NCI-H1048 (cell line): ENCODE measurements around the gene GJB6.

ENCODE experiments used
- DNase-seq: peaks from one replicate; lab custom pipeline; 2025; lab: John Stamatoyannopoulos, UW

The GJB6 gene

GRCh38 chr13:20186771-20187170 lies 45.3 kb downstream of the GJB6 start:
- DNase-seq: no peak

DNA sequence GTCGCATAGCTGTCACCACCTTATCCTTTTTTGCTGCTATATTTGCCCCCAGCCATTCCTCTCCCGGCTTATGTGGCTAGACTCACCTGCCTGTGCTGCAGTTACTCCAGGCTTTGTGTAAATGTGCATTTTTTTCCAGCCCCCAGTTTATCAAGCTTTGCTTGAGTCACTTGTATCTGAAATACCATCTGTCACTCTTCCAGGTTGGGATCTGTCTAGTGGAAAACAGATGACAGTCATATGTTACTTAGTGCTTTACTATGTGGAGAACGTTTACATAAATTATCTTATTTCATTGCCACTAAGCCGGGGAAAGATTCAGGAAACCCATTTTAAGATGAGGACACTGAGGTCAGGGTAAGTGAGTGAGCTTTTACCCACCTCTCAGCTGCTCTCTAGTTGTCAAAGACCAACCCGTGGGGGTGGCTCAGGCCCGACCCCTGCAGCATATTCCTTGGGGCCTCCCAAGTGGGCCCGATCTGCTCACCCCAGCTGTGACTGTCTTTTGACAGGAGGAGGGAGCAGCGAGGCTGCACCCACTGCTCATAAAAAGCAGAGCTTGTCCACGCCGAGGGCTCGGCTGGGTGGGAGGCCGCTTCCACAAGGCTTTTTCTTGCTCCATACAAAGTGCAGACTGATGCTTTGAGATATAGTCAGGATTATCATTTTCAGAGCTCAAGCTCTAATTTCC lies 46.6 kb downstream of the GJB6 start:
- DNase-seq: no peak

DNA sequence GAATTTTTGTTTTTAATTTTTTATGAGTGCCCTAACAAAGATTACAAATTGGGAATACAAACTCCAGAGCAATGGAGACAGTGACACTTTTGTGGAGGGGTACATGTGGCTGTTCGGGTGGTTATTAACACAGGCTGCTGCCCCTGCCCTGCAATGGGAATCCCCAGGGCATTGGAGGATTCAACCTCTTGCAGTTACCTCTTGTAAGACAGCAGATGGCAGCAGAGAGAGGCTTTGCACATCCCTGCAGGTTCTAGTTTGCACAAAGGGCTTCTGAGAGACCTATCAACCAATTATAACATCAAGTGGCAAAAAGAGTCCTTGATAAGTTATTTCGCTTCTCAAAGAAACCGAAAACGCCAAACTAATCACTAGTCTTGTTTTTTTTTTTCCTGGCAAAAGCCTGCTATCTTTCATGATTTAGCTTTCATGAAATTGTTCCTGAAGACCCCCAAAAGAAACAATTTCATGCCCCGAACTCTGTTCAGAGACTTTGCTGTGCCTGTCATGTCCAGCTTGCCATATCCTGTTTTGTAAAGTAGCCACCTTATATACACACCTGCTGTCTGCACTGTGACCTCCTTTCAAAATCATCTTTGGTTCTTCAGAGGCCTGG lies 49.8 kb downstream of the GJB6 start:
- peak; percentile 45 for DNase-seq

GRCh38 chr13:20181188-20181587 lies 50.9 kb downstream of the GJB6 start:
- DNase-seq: no peak

DNA sequence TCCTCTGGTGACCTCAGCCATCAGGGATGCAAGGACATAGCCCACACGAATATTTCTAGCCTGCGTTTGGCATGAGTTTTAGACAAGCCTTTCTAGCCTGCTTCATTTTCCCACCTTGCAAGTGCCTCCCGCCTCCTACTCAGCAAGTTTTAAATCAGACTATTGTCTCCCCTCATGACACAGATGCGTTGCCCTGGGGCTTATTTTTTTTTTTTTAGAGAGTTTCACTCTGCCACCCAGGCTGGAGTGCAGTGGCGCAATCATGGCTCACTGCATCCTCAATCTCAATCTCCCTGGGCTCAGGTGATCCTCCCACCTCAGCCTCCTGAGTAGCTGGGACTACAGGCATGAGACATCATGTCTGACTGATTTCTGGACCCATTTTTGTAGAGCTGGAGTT lies 54.0 kb downstream of the GJB6 start:
- DNase-seq: no peak

DNA sequence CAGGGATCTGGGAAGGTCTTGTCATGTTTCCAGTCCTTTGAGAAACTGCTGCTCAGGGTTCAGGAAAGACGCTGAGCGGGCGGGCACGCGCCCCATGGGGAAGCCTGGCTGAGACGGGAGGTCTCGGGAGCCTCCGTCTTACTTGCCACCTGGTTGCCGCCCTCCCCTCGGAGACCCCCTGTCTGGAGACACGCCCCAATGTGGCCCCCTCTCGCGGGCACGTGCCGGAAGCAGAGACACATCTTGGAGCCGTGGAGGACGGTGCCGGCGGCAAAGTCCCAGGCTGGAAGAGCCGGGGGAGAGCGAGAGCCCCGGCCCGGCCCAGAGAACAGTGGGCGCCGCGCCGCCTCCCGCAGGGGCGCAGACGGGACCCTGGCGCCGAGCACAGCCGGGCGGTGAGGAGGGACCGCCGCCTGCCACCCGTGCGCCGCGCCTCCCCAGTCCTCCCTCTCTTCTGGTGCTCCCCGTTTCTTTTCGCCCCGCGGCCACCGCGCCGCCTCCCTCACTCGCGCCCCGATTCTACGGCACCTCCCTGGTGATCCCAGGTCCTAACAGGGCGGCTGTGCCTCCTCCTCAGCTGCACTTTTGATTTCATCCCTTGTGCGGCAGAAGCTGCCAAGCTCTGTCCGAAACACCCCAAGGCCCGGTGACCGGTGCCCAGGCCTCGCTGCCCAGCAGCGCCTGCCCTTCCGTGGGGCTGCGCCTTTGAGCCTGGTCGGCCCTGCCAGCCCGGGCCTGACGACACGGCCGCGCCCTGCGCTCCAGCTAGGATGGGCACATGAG lies 54.9 kb downstream of the GJB6 start:
- DNase-seq: no peak

- DNase-seq: no peak
These were observed 56.0 kb downstream of the GJB6 start for GRCh38 chr13:20175907-20176652.

DNA sequence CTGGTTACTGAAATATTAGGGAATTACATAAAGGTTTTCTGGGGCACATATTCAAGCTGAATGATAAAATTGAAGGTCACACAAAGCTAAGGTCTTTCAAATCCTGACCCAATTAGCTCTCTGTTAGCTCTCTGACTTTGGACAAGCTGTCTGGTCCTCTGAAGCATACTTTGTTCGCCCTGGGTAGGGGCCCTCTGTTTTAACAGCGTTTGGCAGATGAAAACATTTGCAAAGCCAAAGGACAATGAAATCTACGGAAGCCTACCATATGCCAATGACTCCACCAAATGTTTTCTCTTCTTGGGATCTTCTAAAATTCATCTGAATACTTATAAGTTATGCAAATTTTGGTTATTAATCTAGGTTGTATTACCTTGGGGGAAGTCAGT lies 56.7 kb downstream of the GJB6 start:
- no peak for DNase-seq

GRCh38 chr13:20174656-20175405 lies 57.3 kb downstream of the GJB6 start:
- DNase-seq: no peak

DNA sequence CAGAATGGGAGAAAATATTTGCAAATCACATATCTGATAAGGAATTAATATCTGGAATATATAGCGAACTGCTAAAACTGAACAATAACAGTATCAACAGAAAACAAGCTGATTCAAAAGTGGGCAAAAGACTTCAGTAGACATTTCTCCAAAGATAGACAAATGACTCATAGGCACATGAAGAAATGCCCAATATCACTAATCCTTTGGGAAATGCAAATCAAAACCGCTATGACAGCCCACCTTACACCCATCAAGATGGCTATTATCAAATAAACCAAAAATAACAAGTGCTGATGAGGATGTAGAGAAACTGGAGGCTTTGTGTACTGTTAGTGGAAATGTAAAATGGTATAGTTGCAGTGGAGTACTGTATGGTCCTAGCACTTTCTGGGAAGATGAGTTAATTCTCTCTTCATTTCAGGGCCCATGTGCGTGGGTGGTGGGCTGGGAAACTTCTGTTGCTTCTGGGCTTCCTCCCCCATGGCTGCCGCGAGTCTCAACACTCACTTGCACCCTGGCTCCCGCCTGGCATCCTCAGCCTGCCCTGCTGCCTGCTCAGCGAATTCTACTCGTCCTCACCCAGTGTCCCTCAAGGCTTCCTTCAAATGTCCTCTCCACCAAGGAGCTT lies 58.9 kb downstream of the GJB6 start:
- DNase-seq: no peak
